Fibroblast of skin of right biceps (primary cell): ENCODE data around the gene C2CD2.

Experiments used
- DNase-seq: peaks from one replicate; pipeline ENCODE4 v3.0.0-alpha.2; 2013

C2CD2 gene

GRCh38 chr21:41859297-41859980, 94.4 kb downstream of the C2CD2 start:
- no peak for DNase-seq

DNA sequence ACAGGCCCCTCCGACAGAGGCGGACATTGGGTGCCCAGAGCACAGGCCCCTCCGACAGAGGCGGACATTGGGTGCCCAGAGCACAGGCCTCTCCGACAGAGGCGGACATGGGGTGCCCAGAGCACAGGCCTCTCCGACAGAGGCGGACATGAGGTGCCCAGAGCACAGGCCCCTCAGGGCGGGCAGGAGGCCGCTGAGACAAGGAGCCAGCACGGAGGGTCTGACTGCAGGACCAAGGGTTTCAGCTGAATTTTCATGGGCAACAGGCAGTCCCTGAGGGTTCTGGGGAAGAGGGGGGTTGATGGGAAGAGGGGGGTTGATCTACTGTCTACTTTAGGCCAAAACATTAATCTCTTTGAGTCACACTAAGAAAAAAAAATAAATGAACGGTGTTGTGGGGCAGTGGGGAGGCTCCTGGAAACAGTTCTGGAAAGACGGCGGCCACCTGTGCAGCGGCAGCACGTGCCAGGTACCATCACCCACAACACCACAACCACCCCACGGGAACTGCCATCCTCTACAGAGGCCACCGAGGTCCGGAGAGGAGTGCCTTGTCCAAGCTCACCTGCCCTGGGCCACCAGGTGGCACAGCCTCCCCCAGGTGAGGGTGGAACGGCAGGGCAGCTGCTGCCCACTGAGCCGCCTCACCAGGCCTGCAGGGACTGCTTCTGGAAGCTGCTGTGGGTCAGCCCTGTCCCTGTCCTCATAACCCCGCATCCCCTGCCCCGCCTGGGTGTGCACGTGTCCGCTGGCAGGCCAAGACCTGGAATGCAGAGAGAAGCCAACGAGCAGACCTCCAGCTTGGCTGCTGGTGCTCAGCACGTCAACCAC, 95.1 kb downstream of the C2CD2 start:
- DNase-seq = no peak

DNA sequence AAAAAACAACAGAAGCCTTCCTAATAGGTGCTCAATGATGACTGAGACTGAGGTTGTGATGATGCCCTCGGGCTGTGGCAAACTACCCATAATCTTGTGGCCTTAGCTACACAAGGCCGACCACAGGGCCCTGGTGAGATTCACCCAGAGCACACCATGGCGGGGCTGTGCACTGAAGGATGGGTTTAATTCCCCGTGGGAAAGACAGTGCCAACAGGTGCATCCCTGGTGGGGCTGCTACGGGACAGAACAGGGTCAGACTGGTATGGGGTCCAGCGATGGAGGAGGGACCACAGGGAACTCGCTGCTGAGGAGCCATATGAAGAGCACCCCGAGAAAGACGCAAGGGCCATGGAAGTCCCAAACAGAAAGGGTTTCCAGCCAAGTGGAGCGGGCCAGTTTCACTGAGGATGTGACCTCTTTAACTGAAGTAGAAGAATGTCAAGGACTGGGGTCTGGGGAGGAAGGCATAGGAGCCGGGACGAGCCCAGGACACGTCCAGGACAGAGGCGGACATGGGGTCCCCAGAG, 96.0 kb downstream of the C2CD2 start:
- no peak for DNase-seq

GRCh38 chr21:41856572-41856971, 97.2 kb downstream of the C2CD2 start:
- no peak for DNase-seq

GRCh38 chr21:41854426-41854995, 99.3 kb downstream of the C2CD2 start:
- no peak for DNase-seq

GRCh38 chr21:41852929-41853320, 100.9 kb downstream of the C2CD2 start:
- no peak for DNase-seq

DNA sequence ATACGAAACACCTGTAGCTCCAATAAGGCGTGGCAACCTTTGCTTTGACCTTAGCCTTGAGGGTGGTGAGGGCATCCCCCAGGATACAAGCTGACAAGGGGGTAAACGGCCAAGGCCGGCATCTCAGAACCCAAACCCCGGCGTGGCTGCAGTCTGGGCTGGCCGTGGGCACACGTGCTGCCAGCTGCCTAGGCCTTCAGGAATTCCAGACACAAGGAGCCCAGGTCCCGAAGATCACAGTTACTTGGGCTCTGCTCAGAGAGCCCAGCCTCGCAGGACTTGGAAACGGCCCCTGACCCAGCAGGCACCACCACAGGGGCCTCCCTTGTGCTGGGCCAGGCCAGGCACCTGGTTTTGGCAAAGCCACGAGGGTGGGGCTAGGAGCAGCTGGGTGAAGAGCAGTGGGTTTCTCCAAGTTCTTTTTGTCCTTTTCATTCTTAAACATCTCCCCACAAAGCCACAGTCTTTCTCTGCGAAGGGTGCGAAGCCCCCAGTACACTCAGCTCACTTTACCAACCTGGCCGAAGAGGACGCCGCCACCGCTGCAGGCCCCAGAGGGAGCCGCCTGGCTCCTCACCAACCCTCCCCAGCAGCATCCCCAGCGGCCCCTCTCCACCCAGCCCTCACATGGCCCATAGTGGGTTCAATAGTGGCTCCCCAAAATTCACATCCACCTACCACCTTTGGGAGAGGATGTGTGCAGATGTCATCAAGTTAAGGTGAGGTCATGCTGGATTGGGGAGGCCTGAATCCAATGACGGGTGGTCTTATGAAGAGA, 101.5 kb downstream of the C2CD2 start:
- no peak for DNase-seq

GRCh38 chr21:41851090-41851790, 102.6 kb downstream of the C2CD2 start:
- no peak for DNase-seq

- DNase-seq = no peak
These were observed 103.7 kb downstream of the C2CD2 start for GRCh38 chr21:41850085-41850484.

- no peak for DNase-seq
These were observed 104.7 kb downstream of the C2CD2 start for GRCh38 chr21:41848958-41849580.

- DNase-seq = no peak
These were observed 105.3 kb downstream of the C2CD2 start for GRCh38 chr21:41848533-41848932.

GRCh38 chr21:41847066-41847804, 106.6 kb downstream of the C2CD2 start:
- DNase-seq = peak; percentile 68

- no peak for DNase-seq
These were observed 107.3 kb downstream of the C2CD2 start for GRCh38 chr21:41846536-41846935.

DNA sequence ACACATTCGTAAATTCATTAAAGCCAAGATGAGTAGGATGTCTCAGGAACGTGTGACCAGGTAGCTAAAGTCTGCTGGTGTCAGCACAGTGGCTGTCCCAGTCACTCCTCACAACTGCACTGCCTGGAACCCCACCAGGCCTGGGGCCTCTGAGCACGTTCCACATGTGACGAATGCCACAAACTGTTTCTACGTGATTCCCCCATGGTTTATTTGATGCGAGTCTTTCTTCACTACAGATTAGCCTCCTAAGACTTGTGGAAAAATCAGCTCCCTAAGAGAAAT, 107.8 kb downstream of the C2CD2 start:
- no peak for DNase-seq

DNA sequence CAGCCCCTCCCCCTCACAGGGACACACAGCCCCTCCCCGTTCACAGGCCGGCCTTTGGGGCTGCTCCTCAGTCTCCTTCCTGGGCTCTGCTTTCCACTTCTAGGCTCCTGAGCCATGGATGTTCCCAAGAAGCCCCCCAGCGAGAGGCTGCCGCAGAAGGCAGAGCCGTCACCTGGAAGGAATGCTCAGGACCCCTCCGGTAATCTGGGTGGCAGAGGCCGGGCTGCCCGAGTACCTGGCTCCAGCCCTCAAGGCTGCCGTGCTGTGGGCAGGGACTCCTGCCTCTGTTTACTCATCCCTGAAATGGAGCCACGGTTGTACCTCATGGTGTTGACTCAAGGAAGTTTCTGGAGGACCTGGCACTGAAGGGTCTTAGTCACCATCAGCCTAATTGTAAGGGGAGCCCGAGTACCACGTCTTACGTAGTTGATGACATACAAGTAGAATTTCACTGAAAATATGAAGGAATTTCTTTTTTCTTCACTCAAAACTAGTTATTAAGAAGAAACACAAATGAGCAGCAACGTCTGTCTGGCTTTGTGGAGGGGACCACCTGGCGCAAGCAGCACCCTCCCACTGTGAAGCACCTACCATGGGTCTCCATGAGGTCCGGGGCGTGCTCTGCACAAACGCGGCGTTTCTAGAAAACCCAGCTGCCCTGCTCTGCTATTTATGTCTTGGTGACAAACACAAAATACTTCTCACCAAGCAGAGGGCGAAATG, 108.3 kb downstream of the C2CD2 start:
- peak; percentile 31 for DNase-seq

DNA sequence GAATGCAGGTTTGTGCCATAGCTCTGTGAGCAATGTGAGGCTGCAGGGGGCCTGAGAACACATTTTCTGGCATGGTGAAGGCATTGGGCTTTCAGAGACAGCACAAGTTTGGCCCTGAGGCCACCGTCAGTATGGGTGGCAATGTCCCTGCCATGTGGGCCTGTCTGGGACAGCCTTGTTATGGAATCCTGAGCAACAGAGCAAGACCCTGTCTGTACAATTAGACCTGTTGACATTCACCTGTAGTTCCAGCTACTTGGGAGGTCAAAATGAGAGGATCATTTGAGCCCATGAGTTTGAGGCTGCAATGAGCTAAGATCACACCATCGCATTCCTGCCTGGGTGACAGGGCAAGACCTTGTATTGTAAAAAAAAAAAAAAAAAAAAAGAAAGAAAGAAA, 110.2 kb downstream of the C2CD2 start:
- no peak for DNase-seq

DNA sequence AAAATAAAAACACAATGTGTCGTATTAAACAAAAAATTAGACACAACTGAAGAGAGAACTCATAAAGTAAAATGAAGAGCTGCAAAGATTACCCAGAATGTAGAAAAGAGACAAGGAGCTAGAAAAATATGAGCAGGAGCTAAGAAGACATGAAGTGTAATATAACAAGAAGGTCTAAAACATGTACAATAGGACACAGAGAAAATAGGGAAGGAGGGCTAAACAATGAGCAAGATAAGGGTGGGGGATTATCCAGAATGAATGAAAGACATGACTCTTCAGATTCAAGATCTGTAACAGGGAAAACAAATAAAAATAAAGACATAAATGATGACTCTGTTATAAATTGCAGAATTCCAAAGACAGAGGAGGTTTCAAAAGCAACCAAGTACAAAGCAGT, 112.9 kb downstream of the C2CD2 start:
- DNase-seq = no peak

DNA sequence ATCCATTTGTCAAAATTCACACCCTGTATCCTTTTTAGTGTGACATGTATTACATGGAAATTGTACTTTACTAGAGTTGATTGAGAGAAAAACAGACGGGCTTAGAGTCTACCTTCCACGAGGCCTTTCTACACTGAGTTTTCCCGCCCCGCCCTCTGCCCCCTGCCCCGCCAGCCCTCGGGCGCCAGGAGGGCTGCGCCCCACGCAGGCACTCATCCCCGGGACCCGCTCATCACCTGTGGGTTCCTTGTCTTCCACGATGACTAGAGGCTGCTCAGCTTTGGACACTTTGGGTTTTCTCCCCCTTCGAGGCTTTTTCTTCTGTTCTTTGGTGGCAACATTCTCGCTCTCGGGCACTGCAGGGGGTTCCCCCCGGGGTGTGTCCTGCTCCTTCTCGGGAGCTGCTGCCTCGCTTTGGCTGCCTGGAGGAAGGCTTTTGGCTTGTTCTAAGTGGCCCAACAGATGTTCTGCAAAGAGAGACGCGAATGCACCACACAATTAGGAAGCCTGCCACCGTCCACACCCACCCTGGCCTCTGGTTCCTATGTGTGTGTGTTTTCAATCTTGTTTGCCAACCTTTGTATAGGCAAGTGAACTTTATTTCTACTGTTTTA, 114.3 kb downstream of the C2CD2 start:
- no peak for DNase-seq

GRCh38 chr21:41837756-41838297, 116.0 kb downstream of the C2CD2 start:
- DNase-seq = no peak
